SK-N-SH treated with all-trans-retinoic acid at 6 μM for 48 hours (cell line): ENCODE measurements around the gene PVALEF.

ENCODE experiments used
- ATAC-seq: fragments of 200-7000 bp; cut with Tn5 transposase; 3 replicates; pipeline ENCODE4 v1.9.1; 2020; ENCODE audit warnings: mild to moderate bottlenecking, moderate library complexity
- BACH2 ChIP-seq: fragments of 250-450 bp; sonication (Bioruptor Pico); IDR thresholded peaks from 2 replicates; pipeline ENCODE4 v1.9.0; 2021; ENCODE audit warnings: mild to moderate bottlenecking, borderline replicate concordance
- CREB5 ChIP-seq: fragments of 250-450 bp; sonication (Bioruptor Pico); IDR thresholded peaks from 2 replicates; pipeline ENCODE4 v1.5.1; 2020; ENCODE audit warnings: low read depth, mild to moderate bottlenecking, moderate library complexity
- CSRNP3 ChIP-seq: fragments of 250-450 bp; sonication (Bioruptor Pico); IDR thresholded peaks from 2 replicates; pipeline ENCODE4 v1.5.1; 2021; ENCODE audit warnings: mild to moderate bottlenecking, moderate library complexity
- ESRRG ChIP-seq: fragments of 250-450 bp; sonication (Bioruptor Pico); IDR thresholded peaks from 2 replicates; pipeline ENCODE4 v1.6.1; 2021; ENCODE audit warnings: mild to moderate bottlenecking
- GLIS3 ChIP-seq: fragments of 250-450 bp; sonication (Bioruptor Pico); IDR thresholded peaks from 2 replicates; pipeline ENCODE4 v1.5.0; 2020; ENCODE audit warnings: mild to moderate bottlenecking, moderate library complexity
- ISL1 ChIP-seq: fragments of 250-450 bp; sonication (Bioruptor Pico); IDR thresholded peaks from 2 replicates; pipeline ENCODE4 v2.1.2; 2022; ENCODE audit warnings: mild to moderate bottlenecking, moderate library complexity
- OSR1 ChIP-seq: fragments of 250-450 bp; sonication (Bioruptor Pico); IDR thresholded peaks from 2 replicates; pipeline ENCODE4 v1.8.0; 2022; ENCODE audit warnings: moderate library complexity, mild to moderate bottlenecking, inconsistent platforms
- PATZ1 ChIP-seq: fragments of 250-450 bp; sonication (Bioruptor Pico); IDR thresholded peaks from 2 replicates; pipeline ENCODE4 v1.8.0; 2020; ENCODE audit warnings: mild to moderate bottlenecking, moderate library complexity, borderline replicate concordance
- POU6F1 ChIP-seq: fragments of 250-450 bp; sonication (Bioruptor Pico); IDR thresholded peaks from 2 replicates; pipeline ENCODE4 v1.8.0; 2021; ENCODE audit warnings: low read depth, mild to moderate bottlenecking, moderate library complexity, borderline replicate concordance
- PPARA ChIP-seq: fragments of 250-450 bp; sonication (Bioruptor Pico); IDR thresholded peaks from 2 replicates; pipeline ENCODE4 v1.5.0; 2020; ENCODE audit warnings: mild to moderate bottlenecking, borderline replicate concordance
- RARB ChIP-seq: fragments of 250-450 bp; sonication (Bioruptor Pico); IDR thresholded peaks from 2 replicates; pipeline ENCODE4 v1.8.0; 2021; ENCODE audit warnings: mild to moderate bottlenecking, moderate library complexity
- SNAI2 ChIP-seq: fragments of 250-450 bp; sonication (Bioruptor Pico); IDR thresholded peaks from 2 replicates; pipeline ENCODE4 v1.5.0; 2020; ENCODE audit warnings: mild to moderate bottlenecking, moderate library complexity
- TCF4 ChIP-seq: fragments of 250-450 bp; sonication (Bioruptor Pico); IDR thresholded peaks from 2 replicates; pipeline ENCODE4 v1.8.0; 2021; ENCODE audit warnings: mild to moderate bottlenecking, moderate library complexity, borderline replicate concordance
- TSHZ2 ChIP-seq: fragments of 250-450 bp; sonication (Bioruptor Pico); IDR thresholded peaks from 2 replicates; pipeline ENCODE4 v1.5.0; 2020; ENCODE audit warnings: mild to moderate bottlenecking, moderate library complexity
- ZC3H10 ChIP-seq: fragments of 250-450 bp; sonication (Bioruptor Pico); IDR thresholded peaks from 2 replicates; pipeline ENCODE4 v1.5.1; 2021; ENCODE audit warnings: mild to moderate bottlenecking, moderate library complexity
- ZFP3 ChIP-seq: fragments of 250-450 bp; sonication (Bioruptor Pico); IDR thresholded peaks from 2 replicates; pipeline ENCODE4 v1.5.0; 2020; ENCODE audit warnings: mild to moderate bottlenecking, moderate library complexity
- ZFP30 ChIP-seq: fragments of 450-650 bp; formaldehyde crosslinking; IDR thresholded peaks from 2 replicates; pipeline ENCODE4 v1.5.0; 2022; ENCODE audit warnings: mild to moderate bottlenecking, moderate library complexity
- ZNF70 ChIP-seq: fragments of 450-650 bp; formaldehyde crosslinking; IDR thresholded peaks from 2 replicates; pipeline ENCODE4 v1.5.0; 2020; ENCODE audit warnings: mild to moderate bottlenecking, moderate library complexity

The PVALEF gene

GRCh38 chr17:81120149-81120484, 45.2 kb upstream of the PVALEF start:
- TF ChIP-seq RARB (CRISPR knock-in tag) = no peak
- TF ChIP-seq SNAI2 = no peak
- no peak for TF ChIP-seq CREB5 (CRISPR knock-in tag)
- TF ChIP-seq BACH2 (CRISPR knock-in tag) = no peak
- no peak for TF ChIP-seq TSHZ2 (CRISPR knock-in tag)
- TF ChIP-seq ISL1 (CRISPR knock-in tag) = no peak
- TF ChIP-seq ZFP30 = no peak
- no peak for TF ChIP-seq ZC3H10 (CRISPR knock-in tag)
- no peak for TF ChIP-seq OSR1 (CRISPR knock-in tag)
- TF ChIP-seq ZNF70 (CRISPR knock-in tag) = no peak
- no peak for TF ChIP-seq POU6F1 (CRISPR knock-in tag)
- TF ChIP-seq ESRRG (CRISPR knock-in tag) = no peak
- no peak for TF ChIP-seq GLIS3 (CRISPR knock-in tag)
- no peak for TF ChIP-seq TCF4 (CRISPR knock-in tag)
- no peak for TF ChIP-seq CSRNP3
- no peak for TF ChIP-seq ZFP3
- TF ChIP-seq PATZ1 (CRISPR knock-in tag) = no peak
- no peak for TF ChIP-seq PPARA
- ATAC-seq = no peak

- 0 out of 3 replicates have a peak, but pooled peaks have one; percentile 6 for ATAC-seq
- no peak for TF ChIP-seq TCF4 (CRISPR knock-in tag)
- TF ChIP-seq RARB (CRISPR knock-in tag) = no peak
- no peak for TF ChIP-seq BACH2 (CRISPR knock-in tag)
- TF ChIP-seq ZFP3 = no peak
- TF ChIP-seq POU6F1 (CRISPR knock-in tag) = no peak
- no peak for TF ChIP-seq CREB5 (CRISPR knock-in tag)
Measured at GRCh38 chr17:81120695-81121621, 44.3 kb upstream of the PVALEF start.
